ENCODE data around the gene GRIP1. TPM values are rescaled to one million over a fixed set of nuclear protein-coding genes. Genes with fewer than 3 reads are reported as not detected.

Gene GRIP1
- total RNA-seq, 4 donors from 2014 or later: 0.22 to 3.0 (median 1.6) TPM

DNA sequence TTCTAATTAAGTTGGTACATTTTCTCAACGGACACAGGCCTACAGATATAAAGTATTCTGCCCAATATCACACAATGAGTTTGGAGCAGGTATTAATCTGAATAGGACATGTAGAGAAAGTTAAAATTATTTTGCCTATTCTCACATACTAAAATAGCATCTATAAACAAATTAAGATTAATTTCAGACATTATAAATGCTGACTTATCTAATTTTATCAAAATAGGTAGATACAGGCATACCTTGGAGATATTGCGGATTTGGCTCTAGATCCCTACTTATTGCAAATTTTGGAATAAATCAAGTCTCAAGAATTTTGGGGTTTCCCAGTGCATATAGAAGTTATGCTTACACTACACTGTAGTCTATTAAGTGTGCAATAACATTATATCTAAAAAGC lies 41.0 kb upstream of the GRIP1 start:
- WGBS, 2 donors: 71 to 74% methylated on average over 2 of the region's 2 CpGs
- Histone ChIP-seq H3K4me3 (no peak overlapping the region), H3K4me1 (no peaks in the 10 kb centered on the region), H3K36me3 (no peaks in the 10 kb centered on the region), H3K27me3 (no peaks in the 10 kb centered on the region), H3K9me3 (no peaks in the 10 kb centered on the region), H3K27ac (no peak overlapping the region)
- no peak for DNase-seq (ENCODE audit: low spot score in 2 of 2)
- no peak for TF ChIP-seq POLR2A (IDR thresholded peaks at IDR 0.05)
- no peak for TF ChIP-seq CTCF (IDR thresholded peaks at IDR 0.05)
- no peak for TF ChIP-seq EP300 (IDR thresholded peaks at IDR 0.05)

DNA sequence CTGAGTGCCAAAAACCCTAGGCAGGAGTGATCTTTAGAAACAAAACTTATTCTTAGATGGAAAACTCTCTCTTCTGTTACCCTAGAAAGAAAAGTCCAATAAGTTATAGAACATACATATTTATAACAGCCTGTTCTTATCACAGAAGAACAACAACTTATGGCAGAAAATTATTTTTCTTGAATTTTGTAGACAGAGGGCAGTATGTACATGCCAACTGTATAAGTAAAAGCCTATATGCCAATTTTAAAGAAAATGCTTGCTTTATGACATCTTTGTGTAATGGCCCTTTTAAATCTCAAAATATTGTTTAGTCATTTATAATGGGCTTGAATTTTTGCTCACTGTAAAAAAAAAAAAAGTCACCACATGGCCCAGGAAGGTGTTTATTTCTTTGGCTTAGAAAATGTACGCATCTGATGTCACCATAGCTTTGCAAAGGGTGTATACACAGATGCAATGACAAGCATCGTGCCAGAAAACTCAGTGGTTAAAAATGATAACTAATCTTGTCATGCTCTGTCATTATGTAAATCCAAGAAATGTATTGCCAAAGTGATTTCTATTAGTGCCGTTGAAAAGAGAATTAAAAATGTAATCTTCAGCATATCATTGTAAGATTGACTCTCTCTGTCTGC lies 38.3 kb upstream of the GRIP1 start:
- H3K36me3 ChIP-seq: no peaks in the 10 kb centered on the region
- 81 to 86% methylated on average over 3 of the region's 3 CpGs for WGBS, 2 donors
- no peak overlapping the region for H3K27ac ChIP-seq
- no peak for TF ChIP-seq CTCF (IDR thresholded peaks at IDR 0.05)
- TF ChIP-seq EP300 (IDR thresholded peaks at IDR 0.05): no peak
- no peak for TF ChIP-seq POLR2A (IDR thresholded peaks at IDR 0.05)
- DNase-seq (ENCODE audit: low spot score in 2 of 2): no peak
- H3K4me1 ChIP-seq: no peaks in the 10 kb centered on the region
- no peak overlapping the region for H3K4me3 ChIP-seq
- no peaks in the 10 kb centered on the region for H3K9me3 ChIP-seq
- no peaks in the 10 kb centered on the region for H3K27me3 ChIP-seq

DNA sequence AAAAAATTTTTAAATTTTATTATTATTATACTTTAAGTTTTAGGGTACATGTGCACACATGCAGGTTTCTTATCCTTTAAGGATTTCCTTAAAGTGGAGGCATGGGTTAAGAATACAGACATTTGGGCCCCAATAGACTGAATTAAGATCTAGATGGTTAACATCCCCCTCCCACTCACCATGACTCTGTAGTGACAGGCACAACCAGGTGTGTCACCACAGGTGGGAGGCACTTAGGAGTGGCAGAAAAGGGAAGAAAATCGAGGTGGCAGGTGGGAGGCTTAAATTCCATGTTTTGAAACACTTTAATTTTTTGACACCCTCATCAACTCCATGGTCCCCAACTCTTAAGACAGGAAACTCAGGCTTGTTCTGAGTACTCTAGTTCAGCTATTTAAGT lies 37.6 kb upstream of the GRIP1 start:
- Histone ChIP-seq H3K36me3 (no peaks in the 10 kb centered on the region), H3K9me3 (no peaks in the 10 kb centered on the region), H3K4me1 (no peaks in the 10 kb centered on the region), H3K27me3 (no peaks in the 10 kb centered on the region), H3K4me3 (no peak overlapping the region), H3K27ac (no peak overlapping the region)
- no peak for TF ChIP-seq POLR2A (IDR thresholded peaks at IDR 0.05)
- no peak for TF ChIP-seq EP300 (IDR thresholded peaks at IDR 0.05)
- no peak for TF ChIP-seq CTCF (IDR thresholded peaks at IDR 0.05)
- 37 to 46% methylated on average over 1 of the region's 1 CpG for WGBS, 2 donors
- no peak for DNase-seq (ENCODE audit: low spot score in 2 of 2)

DNA sequence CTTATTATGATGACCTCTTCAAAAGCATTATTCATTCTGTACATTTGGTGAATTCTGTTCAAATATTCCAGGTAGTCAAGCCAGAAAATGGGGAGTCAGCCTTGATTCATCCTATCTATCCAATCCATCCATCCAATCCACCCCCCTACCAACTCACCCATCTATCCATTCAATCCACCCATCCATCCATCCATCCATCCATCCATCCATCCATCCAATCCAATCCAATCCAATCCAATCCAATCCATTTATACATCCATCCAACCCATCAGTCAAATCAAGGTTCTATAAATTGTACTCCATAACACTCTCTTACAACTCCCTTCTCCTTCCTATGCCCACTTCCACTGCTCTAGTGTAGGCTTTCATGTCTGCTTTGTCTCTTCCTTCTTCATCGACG lies 35.8 kb upstream of the GRIP1 start:
- Histone ChIP-seq H3K27me3 (no peaks in the 10 kb centered on the region), H3K4me3 (no peak overlapping the region), H3K9me3 (no peaks in the 10 kb centered on the region), H3K4me1 (no peaks in the 10 kb centered on the region), H3K36me3 (no peaks in the 10 kb centered on the region), H3K27ac (no peak overlapping the region)
- DNase-seq (ENCODE audit: low spot score in 2 of 2): no peak
- whole genome bisulfite sequencing, 2 donors: 94 to 97% methylated on average over 2 of the region's 2 CpGs
- TF ChIP-seq CTCF (IDR thresholded peaks at IDR 0.05) (no peak), EP300 (IDR thresholded peaks at IDR 0.05) (no peak), POLR2A (IDR thresholded peaks at IDR 0.05) (no peak)

DNA sequence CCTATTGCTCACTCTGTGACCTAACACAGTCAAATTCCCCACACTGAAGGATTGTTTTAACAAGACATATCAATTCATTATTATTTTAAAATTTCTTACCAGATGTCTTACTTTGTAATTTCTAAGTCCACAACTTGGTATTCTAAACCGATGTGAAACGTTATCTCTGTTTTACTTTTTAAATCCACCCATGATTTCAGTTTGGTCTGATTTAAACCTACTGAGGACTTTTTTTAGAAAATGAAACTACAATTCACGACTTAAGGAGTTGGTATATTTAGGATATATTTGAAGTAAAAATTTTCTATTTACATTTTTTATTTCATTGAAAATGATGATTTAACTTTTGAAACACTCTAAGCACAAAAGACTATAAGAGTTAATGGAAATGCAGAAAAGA lies 35.1 kb upstream of the GRIP1 start:
- no peaks in the 10 kb centered on the region for H3K27me3 ChIP-seq
- H3K9me3 ChIP-seq: no peaks in the 10 kb centered on the region
- WGBS, 2 donors: 56 to 61% methylated on average over 3 of the region's 3 CpGs
- peak overlapping the region in 1 of 4 donors; percentile 6 for H3K4me3 ChIP-seq
- no peaks in the 10 kb centered on the region for H3K4me1 ChIP-seq
- DNase-seq (ENCODE audit: low spot score in 2 of 2): no peak
- no peak overlapping the region for H3K27ac ChIP-seq
- no peak for TF ChIP-seq EP300 (IDR thresholded peaks at IDR 0.05)
- TF ChIP-seq CTCF (IDR thresholded peaks at IDR 0.05): no peak
- no peak for TF ChIP-seq POLR2A (IDR thresholded peaks at IDR 0.05)
- no peaks in the 10 kb centered on the region for H3K36me3 ChIP-seq

Measured in tibial nerve (tissue), 4 donors.